Psoas muscle (tissue), 8 donors: ENCODE results near the gene ITGAV. TPM values are rescaled to one million over a fixed set of nuclear protein-coding genes. Genes with fewer than 3 reads are reported as not detected.

Experiments
- ATAC-seq, 4 donors: fragments of 200-7000 bp; cut with Tn5 transposase; one replicate each; pipeline ENCODE4 v1.9.1; 2020; ENCODE audit warnings: moderate library complexity in 3 of 4, mild to moderate bottlenecking in 2 of 4
- DNase-seq, 2 donors: peaks; one replicate each; pipeline ENCODE4 v3.0.0-alpha.2; 2020
- H3K27ac ChIP-seq: fragments of 200-600 bp; one replicate; pipeline ENCODE4 v1.8.0; 2022
- H3K27me3 ChIP-seq, 3 donors: fragments of 200-600 bp in 1 of 3; one replicate each; pipeline versions ENCODE4 v1.6.1 to v1.8.0; 2013 to 2022; ENCODE audit warnings: low read length in 2 of 3, mild to moderate bottlenecking in 2 of 3, moderate library complexity in 1 of 3; ENCODE audit not compliant: insufficient read depth in 3 of 3
- H3K36me3 ChIP-seq, 2 donors: fragments of 200-600 bp in 1 of 2; one replicate each; pipeline versions ENCODE4 v1.6.1 to v1.8.0; 2013 to 2022; ENCODE audit warnings: low read depth in 1 of 2, mild to moderate bottlenecking in 1 of 2, moderate library complexity in 1 of 2; ENCODE audit not compliant: insufficient read depth in 1 of 2
- H3K4me1 ChIP-seq: fragments of 200-600 bp; one replicate; pipeline ENCODE4 v1.8.0; 2022
- H3K4me3 ChIP-seq: fragments of 200-600 bp; one replicate; pipeline ENCODE4 v1.8.0; 2022; ENCODE audit warnings: mild to moderate bottlenecking
- H3K9me3 ChIP-seq: fragments of 200-600 bp; one replicate; pipeline ENCODE4 v1.8.0; 2022
- CTCF ChIP-seq: fragments of 200-600 bp; IDR thresholded peaks from one replicate; pipeline ENCODE4 v1.8.0; 2022; ENCODE audit warnings: antibody characterized with exemption
- WGBS, 3 donors: extraction: QIAGEN DNeasy Blood & Tissue Kit; methylation state at CpG; one replicate each; pipeline versions ENCODE4 v1.1.6 to v1.1.7; 2013; 5-methylcytosine and 5-hydroxymethylcytosine counted together
- intact Hi-C, 2 donors: fragments of 100-400 bp; cut with DNase I; formaldehyde crosslinking; loops; one replicate each; pipeline versions ENCODE4 v1.11.0 to v1.14.2; 2022
- polyA plus RNA-seq, 3 donors: library from polyadenylated mRNA; stranded (reverse); fragments of 200-250 nt; gene quantifications; one replicate each; pipeline ENCODE4 v1.2.3, GENCODE V29; 2013
- total RNA-seq, 4 donors: library from RNA; stranded (reverse); fragmentation: NEBNext Ultra II Directional in 2 of 4; extraction: Animal tissue kit (Norgen Biotek cat#: 25700) in 2 of 4; gene quantifications; one replicate each; pipeline versions ENCODE4 v1.2.1 to v1.2.4, GENCODE V29; 2021 to 2023
- donor health status: healthy with polysubstance abuse.
- donor health status: DM: no; HTN: no; CAD: no; lungs with moderate emphysema.
- donor health status: Bipolar disorder and iron deficiency.
- donor health status: healthy.
- donor health status: DM: yes; HTN: yes; CAD: no.
- donor health status: DM: no; HTN: no; CAD: no.
- donor health status: DM: no; HTN: no; CAD: no.
- donor health status: DM: yes; HTN: yes; CAD: no.

The ITGAV gene
- total and polyA plus RNA-seq, 7 donors = 4.6 to 67.4 (median 28.2) TPM

- Histone ChIP-seq H3K27ac (no peak overlapping the region), H3K9me3 (no peaks in the 10 kb centered on the region), H3K4me3 (no peak overlapping the region), H3K36me3 (peaks cover 0 to 18% of the 10 kb centered on the region in 2 donors), H3K4me1 (peaks cover 14% of the 10 kb centered on the region), H3K27me3 (no peaks in the 10 kb centered on the region)
- no peak for DNase-seq
- ATAC-seq = no peak
- no peak for TF ChIP-seq CTCF
- intact Hi-C loops = loop anchor here in 1 of 2 donors (5.0 kb wide), 1 partner anchor 43 kb away; no protein-coding TSS in a partner anchor
- 86 to 93% (median 89%) methylated on average over 3 of the region's 3 CpGs for WGBS, 3 donors
These were observed 9.4 kb downstream of the ITGAV start for GRCh38 chr2:186599186-186599778.

GRCh38 chr2:186603286-186603685 lies 13.4 kb downstream of the ITGAV start:
- Histone ChIP-seq H3K4me3 (no peak overlapping the region), H3K27me3 (no peaks in the 10 kb centered on the region), H3K9me3 (no peaks in the 10 kb centered on the region), H3K36me3 (peaks cover 0 to 18% of the 10 kb centered on the region in 2 donors), H3K27ac (no peak overlapping the region), H3K4me1 (peaks cover 25% of the 10 kb centered on the region)
- no peak for DNase-seq
- TF ChIP-seq CTCF = no peak
- WGBS, 3 donors = 89 to 96% (median 93%) methylated on average over 1 of the region's 1 CpG
- ATAC-seq = no peak
- intact Hi-C loops = no loop called here

GRCh38 chr2:186605041-186605440 lies 15.2 kb downstream of the ITGAV start:
- ATAC-seq = peak; percentile 30 to 63 (median 46)
- intact Hi-C loops = no loop called here
- H3K4me3 ChIP-seq = no peak overlapping the region
- no peak for DNase-seq
- no peak for TF ChIP-seq CTCF
- H3K27me3 ChIP-seq = no peaks in the 10 kb centered on the region
- H3K9me3 ChIP-seq = no peaks in the 10 kb centered on the region
- H3K4me1 ChIP-seq = peaks cover 39% of the 10 kb centered on the region
- 52 to 60% (median 59%) methylated on average over 3 of the region's 3 CpGs for WGBS, 3 donors
- peak overlapping the region; percentile 56 for H3K27ac ChIP-seq
- H3K36me3 ChIP-seq = peaks cover 0 to 18% of the 10 kb centered on the region in 2 donors

GRCh38 chr2:186607660-186608324 lies 17.9 kb downstream of the ITGAV start:
- peak; percentile 83 to 95 (median 90) for ATAC-seq
- WGBS, 3 donors = 74 to 87% (median 74%) methylated on average over 6 of the region's 6 CpGs
- H3K4me3 ChIP-seq = no peak overlapping the region
- no peak for DNase-seq
- TF ChIP-seq CTCF = no peak
- intact Hi-C loops = no loop called here
- H3K27ac ChIP-seq = no peak overlapping the region
- H3K27me3 ChIP-seq = no peaks in the 10 kb centered on the region
- H3K36me3 ChIP-seq = peaks cover 0 to 9% of the 10 kb centered on the region in 2 donors
- no peaks in the 10 kb centered on the region for H3K9me3 ChIP-seq
- H3K4me1 ChIP-seq = peaks cover 54% of the 10 kb centered on the region
